HEK293 (cell line): ENCODE data around the gene ZNF747.

ENCODE experiments used
- GFI1B ChIP-seq: fragments of 450-650 bp; formaldehyde crosslinking; IDR thresholded peaks from 2 replicates; pipeline ENCODE4 v1.5.1; 2016; ENCODE audit warnings: missing biosample characterization, missing genetic modification characterization
- HIC1 ChIP-seq: fragments of 450-650 bp; formaldehyde crosslinking; IDR thresholded peaks from 2 replicates; pipeline ENCODE4 v1.5.1; 2016; ENCODE audit warnings: missing biosample characterization, missing genetic modification characterization
- OSR2 ChIP-seq: fragments of 450-650 bp; formaldehyde crosslinking; IDR thresholded peaks from 2 replicates; pipeline ENCODE4 v1.5.1; 2016; ENCODE audit warnings: missing biosample characterization, missing genetic modification characterization
- OVOL3 ChIP-seq: fragments of 450-650 bp; formaldehyde crosslinking; IDR thresholded peaks from 2 replicates; pipeline ENCODE4 v1.5.1; 2016; ENCODE audit warnings: missing biosample characterization, missing genetic modification characterization
- PRDM4 ChIP-seq: fragments of 450-650 bp; formaldehyde crosslinking; IDR thresholded peaks from 2 replicates; pipeline ENCODE4 v1.5.1; 2017; ENCODE audit warnings: missing biosample characterization, missing genetic modification characterization
- PRDM6 ChIP-seq: fragments of 450-650 bp; formaldehyde crosslinking; IDR thresholded peaks from 2 replicates; pipeline ENCODE4 v1.5.1; 2017; ENCODE audit warnings: missing biosample characterization, missing genetic modification characterization
- SP7 ChIP-seq: fragments of 450-650 bp; formaldehyde crosslinking; IDR thresholded peaks from 2 replicates; pipeline ENCODE4 v1.5.1; 2016; ENCODE audit warnings: missing biosample characterization, missing genetic modification characterization
- ZBTB6 ChIP-seq: fragments of 450-650 bp; formaldehyde crosslinking; IDR thresholded peaks from 2 replicates; pipeline ENCODE4 v1.5.1; 2017; ENCODE audit warnings: missing biosample characterization, missing genetic modification characterization
- ZBTB7A ChIP-seq: fragments of 450-650 bp; formaldehyde crosslinking; IDR thresholded peaks from 2 replicates; pipeline ENCODE4 v1.5.1; 2016; ENCODE audit warnings: low read depth, missing biosample characterization, missing genetic modification characterization
- ZNF138 ChIP-seq: fragments of 450-650 bp; formaldehyde crosslinking; IDR thresholded peaks from 2 replicates; pipeline ENCODE4 v1.5.1; 2016; ENCODE audit warnings: missing biosample characterization, missing genetic modification characterization, borderline replicate concordance
- ZNF280C ChIP-seq: fragments of 450-650 bp; formaldehyde crosslinking; IDR thresholded peaks from 2 replicates; pipeline ENCODE4 v1.5.1; 2016; ENCODE audit warnings: missing biosample characterization, missing genetic modification characterization
- ZNF292 ChIP-seq: fragments of 450-650 bp; formaldehyde crosslinking; IDR thresholded peaks from 2 replicates; pipeline ENCODE4 v1.5.1; 2016; ENCODE audit warnings: low read depth, missing biosample characterization, missing genetic modification characterization, borderline replicate concordance
- ZNF311 ChIP-seq: fragments of 450-650 bp; formaldehyde crosslinking; IDR thresholded peaks from 2 replicates; pipeline ENCODE4 v1.5.1; 2017; ENCODE audit warnings: missing biosample characterization, missing genetic modification characterization, borderline replicate concordance
- ZNF341 ChIP-seq: fragments of 450-650 bp; formaldehyde crosslinking; IDR thresholded peaks from 2 replicates; pipeline ENCODE4; 2016; ENCODE audit warnings: low read depth, missing biosample characterization, missing genetic modification characterization
- ZNF398 ChIP-seq: fragments of 450-650 bp; formaldehyde crosslinking; IDR thresholded peaks from 2 replicates; pipeline ENCODE4 v1.5.1; 2017; ENCODE audit warnings: missing biosample characterization, missing genetic modification characterization
- ZNF433 ChIP-seq: fragments of 450-650 bp; formaldehyde crosslinking; IDR thresholded peaks from 2 replicates; pipeline ENCODE4 v1.5.1; 2016; ENCODE audit warnings: missing biosample characterization, missing genetic modification characterization, low read depth
- ZNF48 ChIP-seq: fragments of 450-650 bp; formaldehyde crosslinking; IDR thresholded peaks from 2 replicates; pipeline ENCODE4 v1.5.1; 2016; ENCODE audit warnings: missing biosample characterization, missing genetic modification characterization
- ZNF548 ChIP-seq: fragments of 450-650 bp; formaldehyde crosslinking; IDR thresholded peaks from 2 replicates; pipeline ENCODE4 v1.5.1; 2016; ENCODE audit warnings: missing biosample characterization, missing genetic modification characterization
- ZNF610 ChIP-seq: fragments of 450-650 bp; formaldehyde crosslinking; IDR thresholded peaks from 2 replicates; pipeline ENCODE4 v1.5.1; 2016; ENCODE audit warnings: missing biosample characterization, missing genetic modification characterization, borderline replicate concordance
- ZNF623 ChIP-seq: fragments of 450-650 bp; formaldehyde crosslinking; IDR thresholded peaks from 2 replicates; pipeline ENCODE4 v1.5.1; 2016; ENCODE audit warnings: missing biosample characterization, missing genetic modification characterization
- ZNF626 ChIP-seq: fragments of 450-650 bp; sonication (Bioruptor Pico); formaldehyde crosslinking; IDR thresholded peaks from 2 replicates; pipeline ENCODE4 v1.5.1; 2018; ENCODE audit warnings: missing biosample characterization, missing genetic modification characterization, inconsistent platforms
- ZNF645 ChIP-seq: fragments of 450-650 bp; formaldehyde crosslinking; IDR thresholded peaks from 2 replicates; pipeline ENCODE4; 2016; ENCODE audit warnings: missing biosample characterization, missing genetic modification characterization
- ZNF658 ChIP-seq: fragments of 450-650 bp; formaldehyde crosslinking; IDR thresholded peaks from 2 replicates; pipeline ENCODE4; 2016; ENCODE audit warnings: missing biosample characterization, missing genetic modification characterization
- ZNF76 ChIP-seq: fragments of 450-650 bp; formaldehyde crosslinking; IDR thresholded peaks from 2 replicates; pipeline ENCODE4; 2016; ENCODE audit warnings: low read depth, missing biosample characterization, missing genetic modification characterization, borderline replicate concordance
- ZNF791 ChIP-seq: fragments of 450-650 bp; formaldehyde crosslinking; IDR thresholded peaks from 2 replicates; pipeline ENCODE4 v1.5.1; 2016; ENCODE audit warnings: missing biosample characterization, missing genetic modification characterization

ZNF747 gene

GRCh38 chr16:30570636-30571444 is 36.2 kb upstream of the ZNF747 start (continued):
- TF ChIP-seq ZNF48 (no peak), ZNF610 (tag by site-specific recombination) (peak; percentile 88), OSR2 (tag by site-specific recombination) (peak; percentile 15; the same call in 1 of the 2 replicates), ZNF398 (tag by site-specific recombination) (peak; percentile 70), ZNF138 (tag by site-specific recombination) (peak; percentile 98), ZNF791 (tag by site-specific recombination) (peak; percentile 93), ZNF658 (no peak), ZNF433 (peak; percentile 100), ZNF623 (tag by site-specific recombination) (peak; percentile 95), SP7 (tag by site-specific recombination) (no peak), ZNF292 (peak; percentile 100), ZNF280C (tag by site-specific recombination) (no peak), PRDM6 (tag by site-specific recombination) (no peak), HIC1 (tag by site-specific recombination) (no peak), GFI1B (peak; percentile 92), ZBTB6 (tag by site-specific recombination) (no peak), ZNF626 (no peak), ZNF548 (peak; percentile 61), ZBTB7A (no peak), PRDM4 (tag by site-specific recombination) (peak; percentile 62; the same call in 1 of the 2 replicates), ZNF341 (tag by site-specific recombination) (peak; percentile 74), OVOL3 (tag by site-specific recombination) (peak; percentile 91; the same call in 1 of the 2 replicates), ZNF76 (peak; percentile 73), ZNF311 (no peak), ZNF645 (tag by site-specific recombination) (peak; percentile 35; the same call in 1 of the 2 replicates)
